Ishikawa (cell line): Measurements from ENCODE around the gene S1PR3.

Experiments used
- CEBPB ChIP-seq: IDR thresholded peaks from 2 replicates; pipeline ENCODE4 v1.6.1; 2012
- CREB1 ChIP-seq: IDR thresholded peaks from 2 replicates; pipeline ENCODE4 v1.6.1; 2012; ENCODE audit warnings: low read depth
- EGR1 ChIP-seq: IDR thresholded peaks from 2 replicates; pipeline ENCODE4 v1.6.1; 2012
- EP300 ChIP-seq: IDR thresholded peaks from 2 replicates; pipeline ENCODE4 v1.6.1; 2012; ENCODE audit warnings: borderline replicate concordance
- FOXM1 ChIP-seq: IDR thresholded peaks from 2 replicates; pipeline ENCODE4 v1.6.1; 2012; ENCODE audit warnings: low read depth, borderline replicate concordance
- MAX ChIP-seq: IDR thresholded peaks from 2 replicates; pipeline ENCODE4 v1.6.1; 2012
- NFIC ChIP-seq: IDR thresholded peaks from 2 replicates; pipeline ENCODE4 v1.6.1; 2012
- RAD21 ChIP-seq: IDR thresholded peaks from 2 replicates; pipeline ENCODE4 v1.6.1; 2012; ENCODE audit warnings: low read depth
- REST ChIP-seq: IDR thresholded peaks from 2 replicates; pipeline ENCODE4 v1.6.1; 2012; ENCODE audit warnings: low read depth, mild to moderate bottlenecking
- TAF1 ChIP-seq: IDR thresholded peaks from 2 replicates; pipeline ENCODE4 v1.6.1; 2012; ENCODE audit warnings: low read depth, mild to moderate bottlenecking
- TCF12 ChIP-seq: IDR thresholded peaks from 2 replicates; pipeline ENCODE4 v1.6.1; 2012; ENCODE audit warnings: low read depth
- TEAD4 ChIP-seq: IDR thresholded peaks from 2 replicates; pipeline ENCODE4 v1.6.1; 2012
- USF1 ChIP-seq: IDR thresholded peaks from 2 replicates; pipeline ENCODE4 v1.6.1; 2012
- YY1 ChIP-seq: IDR thresholded peaks from 2 replicates; pipeline ENCODE4 v1.6.1; 2012; ENCODE audit warnings: low read depth
- ZBTB7A ChIP-seq: IDR thresholded peaks from 2 replicates; pipeline ENCODE4 v1.6.1; 2012; ENCODE audit warnings: low read depth

The S1PR3 gene

GRCh38 chr9:88969646-88970373 lies 21.5 kb upstream of the S1PR3 start:
- no peak for TF ChIP-seq EGR1
- TF ChIP-seq MAX, result 0 out of 2 replicates have a peak, but pooled peaks have one; percentile 30

GRCh38 chr9:88971131-88971960 lies 19.9 kb upstream of the S1PR3 start:
- no peak for TF ChIP-seq ZBTB7A
- TF ChIP-seq REST, result no peak
- no peak for TF ChIP-seq EGR1

- no peak for TF ChIP-seq EP300
- TF ChIP-seq REST, result no peak
- no peak for TF ChIP-seq TAF1
- TF ChIP-seq EGR1, result no peak
- no peak for TF ChIP-seq NFIC
- no peak for TF ChIP-seq MAX
- no peak for TF ChIP-seq YY1
- no peak for TF ChIP-seq TEAD4
- TF ChIP-seq ZBTB7A, result no peak
- TF ChIP-seq RAD21, result no peak
- no peak for TF ChIP-seq TCF12
- TF ChIP-seq CEBPB, result no peak
- TF ChIP-seq FOXM1, result no peak
- TF ChIP-seq USF1, result no peak
- no peak for TF ChIP-seq CREB1
These were observed 18.9 kb upstream of the S1PR3 start for GRCh38 chr9:88972401-88972800.

GRCh38 chr9:88973281-88974045 lies 17.8 kb upstream of the S1PR3 start:
- TF ChIP-seq EGR1 (no peak), EP300 (no peak), CREB1 (no peak), RAD21 (no peak), MAX (no peak), TCF12 (no peak), TAF1 (no peak), FOXM1 (no peak), YY1 (no peak), REST (no peak), TEAD4 (no peak), NFIC (no peak), USF1 (no peak), ZBTB7A (no peak), CEBPB (no peak)
